Measurements from ENCODE around the gene DEFB108B. TPM values are rescaled to one million over a fixed set of nuclear protein-coding genes. Genes with fewer than 3 reads are reported as not detected.
"Not testable (repeated sequence)": the region's sequence is repeated elsewhere in the genome, so short reads cannot be mapped to it uniquely, and the experiment has no call there.

The DEFB108B gene
- total and polyA plus RNA-seq, 4 donors, result not detected

DNA sequence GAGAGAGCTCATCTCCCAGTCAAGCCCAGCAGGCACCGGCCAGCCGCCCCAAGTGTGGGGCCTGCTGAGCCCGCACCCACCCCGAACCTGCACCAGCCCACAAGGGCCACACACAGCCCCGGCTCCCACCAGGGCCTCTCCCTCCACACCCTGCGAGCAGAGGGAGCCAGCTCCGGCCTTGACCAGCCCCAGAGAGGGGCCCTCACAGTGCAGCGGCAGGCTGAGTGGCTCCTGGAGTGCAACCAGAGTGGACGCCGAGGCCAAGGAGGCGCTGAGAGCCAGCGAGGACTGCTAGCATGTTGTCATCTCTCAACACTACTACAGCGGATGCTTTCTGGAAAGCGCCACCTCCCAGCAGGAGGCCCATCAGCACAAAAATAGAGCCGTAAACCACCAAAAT lies 10.9 kb downstream of the DEFB108B start:
- no peaks in the 10 kb centered on the region for H3K4me1 ChIP-seq (ENCODE audit: control insufficient read depth in 4 of 4, insufficient read depth in 4 of 4, low read length in 3 of 4)
- WGBS, result 90% methylated on average over 15 of the region's 15 CpGs
- H3K36me3 ChIP-seq (ENCODE audit: control insufficient read depth in 4 of 4, insufficient read depth in 3 of 4, low read depth in 1 of 4, low read length in 3 of 4), result no peaks in the 10 kb centered on the region
- no peaks in the 10 kb centered on the region for H3K27me3 ChIP-seq (ENCODE audit: control insufficient read depth in 4 of 4, insufficient read depth in 4 of 4, low read length in 3 of 4)
- H3K4me3 ChIP-seq (ENCODE audit: low read depth in 1 of 3, low read length in 3 of 3), result no peak overlapping the region
- DNase-seq (ENCODE audit: low spot score), result no peak
- TF ChIP-seq CTCF (IDR thresholded peaks at IDR 0.05; ENCODE audit: low read depth, low read length, missing input control) (no peak), NR2F2 (IDR thresholded peaks at IDR 0.05) (no peak), FOXA2 (IDR thresholded peaks at IDR 0.05) (no peak), HNF4G (IDR thresholded peaks at IDR 0.05) (no peak), HNF4A (conservative IDR thresholded peaks at IDR 0.05) (no peak), RAD21 (IDR thresholded peaks at IDR 0.05) (no peak)
- TF ChIP-seq, protein P1, sequence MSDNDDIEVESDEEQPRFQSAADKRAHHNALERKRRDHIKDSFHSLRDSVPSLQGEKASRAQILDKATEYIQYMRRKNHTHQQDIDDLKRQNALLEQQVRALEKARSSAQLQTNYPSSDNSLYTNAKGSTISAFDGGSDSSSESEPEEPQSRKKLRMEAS (IDR thresholded peaks at IDR 0.05), result no peak
- no peak overlapping the region for H3K27ac ChIP-seq (ENCODE audit: low read depth in 1 of 2, low read length in 2 of 2)
- no peaks in the 10 kb centered on the region for H3K9me3 ChIP-seq (ENCODE audit: control insufficient read depth in 4 of 4, low read length in 3 of 4)
- no peak overlapping the region for H3K9ac ChIP-seq (ENCODE audit: low read depth in 1 of 2, low read length in 2 of 2)

GRCh38 chr11:71853895-71854294 lies 20.9 kb downstream of the DEFB108B start:
- H3K4me3 ChIP-seq (ENCODE audit: low read depth in 1 of 3, low read length in 3 of 3); DNase-seq (ENCODE audit: low spot score); H3K4me1 ChIP-seq (ENCODE audit: control insufficient read depth in 4 of 4, insufficient read depth in 4 of 4, low read length in 3 of 4); H3K9ac ChIP-seq (ENCODE audit: low read depth in 1 of 2, low read length in 2 of 2); H3K36me3 ChIP-seq (ENCODE audit: control insufficient read depth in 4 of 4, insufficient read depth in 3 of 4, low read depth in 1 of 4, low read length in 3 of 4); H3K27ac ChIP-seq (ENCODE audit: low read depth in 1 of 2, low read length in 2 of 2); H3K9me3 ChIP-seq (ENCODE audit: control insufficient read depth in 4 of 4, low read length in 3 of 4); H3K27me3 ChIP-seq (ENCODE audit: control insufficient read depth in 4 of 4, insufficient read depth in 4 of 4, low read length in 3 of 4): not testable (repeated sequence)
- WGBS, result 91% methylated on average over 2 of the region's 2 CpGs

GRCh38 chr11:71855880-71856279 lies 22.9 kb downstream of the DEFB108B start:
- 59% methylated on average over 2 of the region's 2 CpGs for WGBS
- H3K27ac ChIP-seq (ENCODE audit: low read depth in 1 of 2, low read length in 2 of 2); H3K9me3 ChIP-seq (ENCODE audit: control insufficient read depth in 4 of 4, low read length in 3 of 4); H3K4me1 ChIP-seq (ENCODE audit: control insufficient read depth in 4 of 4, insufficient read depth in 4 of 4, low read length in 3 of 4); H3K4me3 ChIP-seq (ENCODE audit: low read depth in 1 of 3, low read length in 3 of 3); H3K9ac ChIP-seq (ENCODE audit: low read depth in 1 of 2, low read length in 2 of 2); H3K36me3 ChIP-seq (ENCODE audit: control insufficient read depth in 4 of 4, insufficient read depth in 3 of 4, low read depth in 1 of 4, low read length in 3 of 4); DNase-seq (ENCODE audit: low spot score); H3K27me3 ChIP-seq (ENCODE audit: control insufficient read depth in 4 of 4, insufficient read depth in 4 of 4, low read length in 3 of 4): not testable (repeated sequence)

GRCh38 chr11:71860835-71861234 lies 27.8 kb downstream of the DEFB108B start:
- H3K4me3 ChIP-seq (ENCODE audit: low read depth in 1 of 3, low read length in 3 of 3); H3K9ac ChIP-seq (ENCODE audit: low read depth in 1 of 2, low read length in 2 of 2); H3K27me3 ChIP-seq (ENCODE audit: control insufficient read depth in 4 of 4, insufficient read depth in 4 of 4, low read length in 3 of 4); H3K36me3 ChIP-seq (ENCODE audit: control insufficient read depth in 4 of 4, insufficient read depth in 3 of 4, low read depth in 1 of 4, low read length in 3 of 4); DNase-seq (ENCODE audit: low spot score); H3K4me1 ChIP-seq (ENCODE audit: control insufficient read depth in 4 of 4, insufficient read depth in 4 of 4, low read length in 3 of 4); H3K9me3 ChIP-seq (ENCODE audit: control insufficient read depth in 4 of 4, low read length in 3 of 4); H3K27ac ChIP-seq (ENCODE audit: low read depth in 1 of 2, low read length in 2 of 2): not testable (repeated sequence)
- WGBS, result 88% methylated on average over 3 of the region's 3 CpGs

All from liver (tissue), 9 donors.